Measurements from ENCODE around the gene SLC45A1. TPM values are rescaled to one million over a fixed set of nuclear protein-coding genes. Genes with fewer than 3 reads are reported as not detected.

The SLC45A1 gene
- total RNA-seq, 3 donors from 2014 or later: 0.73 to 3.6 (median 1.9) TPM

GRCh38 chr1:8384088-8384487 is 66.2 kb downstream of the SLC45A1 start:
- intact Hi-C loops (cut with DNase I; ENCODE audit: low total_unique reads): no loop called here
- Histone ChIP-seq H3K4me3 (no peak overlapping the region), H3K36me3 (no peaks in the 10 kb centered on the region), H3K27me3 (no peaks in the 10 kb centered on the region), H3K27ac (peak overlapping the region; percentile 10 to 48), H3K4me1 (peaks cover 5 to 15% of the 10 kb centered on the region in 2 donors), H3K9me3 (no peaks in the 10 kb centered on the region)
- TF ChIP-seq POLR2A (IDR thresholded peaks at IDR 0.05): no peak
- no peak for TF ChIP-seq CTCF (IDR thresholded peaks at IDR 0.05)
- DNase-seq (ENCODE audit: low spot score in 2 of 2): no peak

DNA sequence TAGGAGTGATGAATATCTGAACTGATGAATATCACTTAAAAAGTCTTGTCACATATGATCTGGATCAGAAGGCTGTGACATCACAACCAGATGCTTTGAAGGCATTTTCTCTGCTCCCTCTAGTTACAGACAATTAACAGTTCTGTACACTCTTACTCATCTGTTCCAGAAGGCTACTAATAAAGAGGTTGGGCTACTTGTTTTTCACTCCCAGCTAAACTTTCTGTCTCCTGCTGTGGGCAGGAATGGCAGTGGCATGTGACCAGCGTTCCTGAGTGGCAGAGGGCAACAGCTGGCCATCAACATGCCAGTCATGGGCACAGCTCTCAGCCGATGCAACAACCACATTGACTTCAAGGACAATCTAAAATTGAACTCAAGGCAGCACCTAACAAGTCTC is 66.7 kb downstream of the SLC45A1 start:
- Histone ChIP-seq H3K36me3 (no peaks in the 10 kb centered on the region), H3K4me3 (no peak overlapping the region), H3K27ac (peak overlapping the region; percentile 10 to 48), H3K9me3 (no peaks in the 10 kb centered on the region), H3K4me1 (peaks cover 4 to 15% of the 10 kb centered on the region in 2 donors), H3K27me3 (no peaks in the 10 kb centered on the region)
- no peak for TF ChIP-seq POLR2AphosphoS5 (IDR thresholded peaks at IDR 0.05)
- no peak for TF ChIP-seq CTCF (IDR thresholded peaks at IDR 0.05)
- no peak for TF ChIP-seq POLR2A (IDR thresholded peaks at IDR 0.05)
- intact Hi-C loops (cut with DNase I; ENCODE audit: low total_unique reads): no loop called here
- DNase-seq (ENCODE audit: low spot score in 2 of 2): no peak

- intact Hi-C loops (cut with DNase I; ENCODE audit: low total_unique reads): no loop called here
- Histone ChIP-seq H3K27me3 (no peaks in the 10 kb centered on the region), H3K4me1 (peaks cover 4 to 15% of the 10 kb centered on the region in 2 donors), H3K4me3 (no peak overlapping the region), H3K36me3 (no peaks in the 10 kb centered on the region), H3K27ac (no peak overlapping the region), H3K9me3 (no peaks in the 10 kb centered on the region)
- TF ChIP-seq POLR2AphosphoS5 (IDR thresholded peaks at IDR 0.05) (no peak), POLR2A (IDR thresholded peaks at IDR 0.05) (no peak)
- no peak for DNase-seq (ENCODE audit: low spot score in 2 of 2)
Measured at GRCh38 chr1:8386247-8386646, 68.3 kb downstream of the SLC45A1 start.

GRCh38 chr1:8388732-8389562 is 71.0 kb downstream of the SLC45A1 start:
- peaks cover 0 to 3% of the 10 kb centered on the region in 2 donors for H3K4me1 ChIP-seq
- no peak overlapping the region for H3K27ac ChIP-seq
- H3K9me3 ChIP-seq: no peaks in the 10 kb centered on the region
- TF ChIP-seq POLR2AphosphoS5 (IDR thresholded peaks at IDR 0.05) (no peak), CTCF (IDR thresholded peaks at IDR 0.05) (no peak), POLR2A (IDR thresholded peaks at IDR 0.05) (no peak)
- no peaks in the 10 kb centered on the region for H3K36me3 ChIP-seq
- no peak for DNase-seq (ENCODE audit: low spot score in 2 of 2)
- intact Hi-C loops (cut with DNase I; ENCODE audit: low total_unique reads): no loop called here
- H3K27me3 ChIP-seq: no peaks in the 10 kb centered on the region
- H3K4me3 ChIP-seq: no peak overlapping the region

- peak overlapping the region in 1 of 2 donors; percentile 7 for H3K27ac ChIP-seq
- H3K36me3 ChIP-seq: no peaks in the 10 kb centered on the region
- H3K27me3 ChIP-seq: no peaks in the 10 kb centered on the region
- H3K9me3 ChIP-seq: no peaks in the 10 kb centered on the region
- intact Hi-C loops (cut with DNase I; ENCODE audit: low total_unique reads): no loop called here
- peaks cover 3 to 4% of the 10 kb centered on the region in 2 donors for H3K4me1 ChIP-seq
- H3K4me3 ChIP-seq: no peak overlapping the region
- TF ChIP-seq CTCF (IDR thresholded peaks at IDR 0.05) (no peak), POLR2AphosphoS5 (IDR thresholded peaks at IDR 0.05) (no peak), POLR2A (IDR thresholded peaks at IDR 0.05) (no peak)
- no peak for DNase-seq (ENCODE audit: low spot score in 2 of 2)
Measured at GRCh38 chr1:8389958-8390535, 72.1 kb downstream of the SLC45A1 start.
